ENCODE data around the gene ENOX2.

DNA sequence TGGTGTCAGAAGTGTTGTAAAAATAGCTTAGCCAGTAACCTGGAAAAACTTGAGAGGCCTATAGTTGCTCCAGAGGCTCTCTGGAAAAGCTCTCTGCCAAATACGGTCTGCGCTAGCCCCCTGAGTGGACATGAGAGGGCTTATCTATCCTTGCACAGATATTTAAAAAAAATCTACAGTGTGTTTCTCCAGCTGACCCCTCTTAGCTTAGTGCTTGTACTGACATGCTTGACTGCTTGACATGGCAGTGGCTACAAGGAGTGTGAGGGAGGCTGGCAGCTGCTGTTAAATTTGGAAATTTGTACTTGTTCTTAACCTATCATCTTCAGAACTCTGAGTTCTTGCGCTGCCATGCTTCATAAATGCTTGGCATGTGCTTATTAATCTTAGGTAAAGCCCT, 272.0 kb downstream of the ENOX2 start:
- TF ChIP-seq, protein P1, sequence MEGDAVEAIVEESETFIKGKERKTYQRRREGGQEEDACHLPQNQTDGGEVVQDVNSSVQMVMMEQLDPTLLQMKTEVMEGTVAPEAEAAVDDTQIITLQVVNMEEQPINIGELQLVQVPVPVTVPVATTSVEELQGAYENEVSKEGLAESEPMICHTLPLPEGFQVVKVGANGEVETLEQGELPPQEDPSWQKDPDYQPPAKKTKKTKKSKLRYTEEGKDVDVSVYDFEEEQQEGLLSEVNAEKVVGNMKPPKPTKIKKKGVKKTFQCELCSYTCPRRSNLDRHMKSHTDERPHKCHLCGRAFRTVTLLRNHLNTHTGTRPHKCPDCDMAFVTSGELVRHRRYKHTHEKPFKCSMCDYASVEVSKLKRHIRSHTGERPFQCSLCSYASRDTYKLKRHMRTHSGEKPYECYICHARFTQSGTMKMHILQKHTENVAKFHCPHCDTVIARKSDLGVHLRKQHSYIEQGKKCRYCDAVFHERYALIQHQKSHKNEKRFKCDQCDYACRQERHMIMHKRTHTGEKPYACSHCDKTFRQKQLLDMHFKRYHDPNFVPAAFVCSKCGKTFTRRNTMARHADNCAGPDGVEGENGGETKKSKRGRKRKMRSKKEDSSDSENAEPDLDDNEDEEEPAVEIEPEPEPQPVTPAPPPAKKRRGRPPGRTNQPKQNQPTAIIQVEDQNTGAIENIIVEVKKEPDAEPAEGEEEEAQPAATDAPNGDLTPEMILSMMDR (IDR thresholded peaks at IDR 0.05) = no peak
- TF ChIP-seq POLR2A (IDR thresholded peaks at IDR 0.05) (no peak), EP300 (IDR thresholded peaks at IDR 0.05) (no peak)

All from upper lobe of left lung (tissue), 4 donors.